Right lobe of liver (tissue), 4 donors: Measurements from ENCODE around the gene AURKA.

Source experiments
- POLR2A ChIP-seq: fragments of 450-650 bp; IDR thresholded peaks from one replicate; pipeline ENCODE4 v1.6.1; 2017; ENCODE audit warnings: antibody characterized with exemption, mild to moderate bottlenecking
- TF ChIP-seq, protein P1 (sequence below), 4 donors: fragments of 200-600 bp in 3 of 4; fragments of 450-650 bp in 1 of 4; IDR thresholded peaks; one replicate each; pipeline versions ENCODE4 v1.5.1 to v1.8.0; 2016 to 2022; ENCODE audit warnings: antibody characterized with exemption in 4 of 4, mild to moderate bottlenecking in 2 of 4
- donor health status: DM: no; HTN: no; CAD: no.
- donor health status: DM: no; HTN: no; CAD: no.
- donor health status: DM: no; HTN: yes; CAD: no.

GRCh38 chr20:56437196-56437960 is 45.4 kb upstream of the AURKA start:
- TF ChIP-seq, protein P1, sequence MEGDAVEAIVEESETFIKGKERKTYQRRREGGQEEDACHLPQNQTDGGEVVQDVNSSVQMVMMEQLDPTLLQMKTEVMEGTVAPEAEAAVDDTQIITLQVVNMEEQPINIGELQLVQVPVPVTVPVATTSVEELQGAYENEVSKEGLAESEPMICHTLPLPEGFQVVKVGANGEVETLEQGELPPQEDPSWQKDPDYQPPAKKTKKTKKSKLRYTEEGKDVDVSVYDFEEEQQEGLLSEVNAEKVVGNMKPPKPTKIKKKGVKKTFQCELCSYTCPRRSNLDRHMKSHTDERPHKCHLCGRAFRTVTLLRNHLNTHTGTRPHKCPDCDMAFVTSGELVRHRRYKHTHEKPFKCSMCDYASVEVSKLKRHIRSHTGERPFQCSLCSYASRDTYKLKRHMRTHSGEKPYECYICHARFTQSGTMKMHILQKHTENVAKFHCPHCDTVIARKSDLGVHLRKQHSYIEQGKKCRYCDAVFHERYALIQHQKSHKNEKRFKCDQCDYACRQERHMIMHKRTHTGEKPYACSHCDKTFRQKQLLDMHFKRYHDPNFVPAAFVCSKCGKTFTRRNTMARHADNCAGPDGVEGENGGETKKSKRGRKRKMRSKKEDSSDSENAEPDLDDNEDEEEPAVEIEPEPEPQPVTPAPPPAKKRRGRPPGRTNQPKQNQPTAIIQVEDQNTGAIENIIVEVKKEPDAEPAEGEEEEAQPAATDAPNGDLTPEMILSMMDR (IDR thresholded peaks at IDR 0.05), result no peak
- TF ChIP-seq POLR2A, result no peak
